Testis (tissue), 3 donors: Measurements from ENCODE around the gene LRRC47. TPM values are rescaled to one million over a fixed set of nuclear protein-coding genes. Genes with fewer than 3 reads are reported as not detected.

Experiments
- DNase-seq: peaks from one replicate; pipeline ENCODE4 v3.0.0-alpha.2; 2019
- H3K27ac ChIP-seq, 2 donors: fragments of 200-600 bp; sonication (generic); one replicate each; pipeline ENCODE4 v1.5.1; 2019
- H3K27me3 ChIP-seq: fragments of 200-600 bp; sonication (generic); one replicate; pipeline ENCODE4 v1.5.1; 2019
- H3K36me3 ChIP-seq: fragments of 200-600 bp; sonication (generic); one replicate; pipeline ENCODE4 v1.5.1; 2017; ENCODE audit warnings: low read depth; ENCODE audit errors: missing control alignments
- H3K4me1 ChIP-seq: fragments of 200-600 bp; sonication (generic); one replicate; pipeline ENCODE4 v1.5.1; 2019
- H3K4me3 ChIP-seq, 2 donors: fragments of 200-600 bp; sonication (generic); one replicate each; pipeline ENCODE4 v1.5.1; 2017 to 2019
- H3K9me3 ChIP-seq: fragments of 200-600 bp; sonication (generic); one replicate; pipeline ENCODE4 v1.5.1; 2017
- POLR2A ChIP-seq: fragments of 450-650 bp; IDR thresholded peaks from one replicate; pipeline ENCODE4 v1.6.1; 2017; ENCODE audit warnings: antibody characterized with exemption, mild to moderate bottlenecking, moderate library complexity
- WGBS, 2 donors: methylation state at CpG; one replicate each; pipeline ENCODE4 v1.1.5; 2018; 5-methylcytosine and 5-hydroxymethylcytosine counted together
- intact Hi-C: fragments of 100-400 bp; cut with DNase I; formaldehyde crosslinking; loops from one replicate; pipeline ENCODE4 v1.15.1; 2023; ENCODE audit warnings: low total_unique reads
- polyA plus RNA-seq: library from polyadenylated mRNA; stranded (reverse); fragments of 350-450 nt; fragmentation: Illumina TruSeq; extraction: RNeasy Lipid Tissue Mini Kit (QIAGEN cat#74804); gene quantifications from one replicate; pipeline ENCODE4 v1.2.3, GENCODE V29; 2014; ENCODE audit warnings: low read depth, low replicate concordance; ENCODE audit not compliant: insufficient read depth
- total RNA-seq, 2 donors: library from RNA; depleted of rRNA; stranded (reverse); fragments of >200 nt; gene quantifications; one replicate each; pipeline ENCODE4 v1.2.3, GENCODE V29; 2016
- TF ChIP-seq, protein P1 (sequence below), 3 experiments: fragments of 450-650 bp in 2 of 3; fragments of 200-600 bp in 1 of 3; sonication (generic) in 1 of 3; IDR thresholded peaks; one replicate each; pipeline ENCODE4 v1.5.1; 2016 to 2019; ENCODE audit warnings: antibody characterized with exemption in 3 of 3, mild to moderate bottlenecking in 2 of 3, moderate library complexity in 1 of 3

Gene LRRC47
- total and polyA plus RNA-seq, 3 donors from 2014 or later: 27.6 to 46.6 (median 45.9) TPM

DNA sequence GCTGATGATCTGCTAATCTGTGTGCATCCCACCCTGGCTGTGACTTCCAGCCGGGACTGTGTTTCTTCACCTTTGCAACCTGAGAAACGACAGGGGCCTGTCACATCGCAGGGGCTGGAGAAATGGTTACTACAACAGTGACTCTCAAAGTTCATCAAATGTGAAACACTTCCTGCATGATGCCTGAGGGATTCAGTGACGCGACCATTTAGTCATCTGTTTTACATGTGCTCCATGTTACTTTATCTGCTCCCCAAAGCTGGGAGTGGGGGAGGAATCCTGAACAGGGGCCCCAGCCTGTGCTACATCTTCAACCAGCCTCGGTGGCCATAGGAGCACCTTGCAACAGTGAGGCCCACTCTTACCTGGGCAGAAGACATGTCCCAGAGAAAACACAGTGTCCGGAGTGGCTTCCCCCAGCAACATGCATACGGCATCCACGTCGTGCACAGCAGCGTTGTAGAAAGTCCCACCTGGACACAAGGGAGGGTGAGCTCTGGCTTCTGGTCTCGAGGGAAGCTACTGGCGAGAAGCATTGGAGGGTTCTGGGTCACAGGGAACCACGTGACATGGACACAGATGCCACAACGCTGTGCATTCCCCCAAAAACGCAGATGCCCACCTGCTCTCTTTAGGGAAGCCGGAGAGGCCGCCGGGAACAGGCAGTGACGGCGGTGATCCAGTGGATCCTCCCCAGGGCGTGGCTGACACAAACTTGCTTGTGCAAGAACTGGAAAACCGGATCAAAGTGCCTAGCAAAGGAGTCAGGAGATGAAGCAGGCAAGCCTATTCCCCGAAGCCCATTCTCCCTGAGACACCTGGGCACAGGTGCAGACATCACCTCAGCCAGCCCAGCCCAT is 53.6 kb downstream of the LRRC47 start:
- Histone ChIP-seq H3K9me3 (no peaks in the 10 kb centered on the region), H3K36me3 (no peaks in the 10 kb centered on the region), H3K4me3 (no peak overlapping the region), H3K27me3 (no peaks in the 10 kb centered on the region), H3K4me1 (peaks cover 21% of the 10 kb centered on the region), H3K27ac (no peak overlapping the region)
- WGBS, 2 donors: 85 to 93% methylated on average over 10 to 24 of the region's 24 CpGs
- TF ChIP-seq, protein P1, sequence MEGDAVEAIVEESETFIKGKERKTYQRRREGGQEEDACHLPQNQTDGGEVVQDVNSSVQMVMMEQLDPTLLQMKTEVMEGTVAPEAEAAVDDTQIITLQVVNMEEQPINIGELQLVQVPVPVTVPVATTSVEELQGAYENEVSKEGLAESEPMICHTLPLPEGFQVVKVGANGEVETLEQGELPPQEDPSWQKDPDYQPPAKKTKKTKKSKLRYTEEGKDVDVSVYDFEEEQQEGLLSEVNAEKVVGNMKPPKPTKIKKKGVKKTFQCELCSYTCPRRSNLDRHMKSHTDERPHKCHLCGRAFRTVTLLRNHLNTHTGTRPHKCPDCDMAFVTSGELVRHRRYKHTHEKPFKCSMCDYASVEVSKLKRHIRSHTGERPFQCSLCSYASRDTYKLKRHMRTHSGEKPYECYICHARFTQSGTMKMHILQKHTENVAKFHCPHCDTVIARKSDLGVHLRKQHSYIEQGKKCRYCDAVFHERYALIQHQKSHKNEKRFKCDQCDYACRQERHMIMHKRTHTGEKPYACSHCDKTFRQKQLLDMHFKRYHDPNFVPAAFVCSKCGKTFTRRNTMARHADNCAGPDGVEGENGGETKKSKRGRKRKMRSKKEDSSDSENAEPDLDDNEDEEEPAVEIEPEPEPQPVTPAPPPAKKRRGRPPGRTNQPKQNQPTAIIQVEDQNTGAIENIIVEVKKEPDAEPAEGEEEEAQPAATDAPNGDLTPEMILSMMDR (IDR thresholded peaks at IDR 0.05): no peak
- no peak for TF ChIP-seq POLR2A
- intact Hi-C loops: no loop called here
- DNase-seq: no peak

DNA sequence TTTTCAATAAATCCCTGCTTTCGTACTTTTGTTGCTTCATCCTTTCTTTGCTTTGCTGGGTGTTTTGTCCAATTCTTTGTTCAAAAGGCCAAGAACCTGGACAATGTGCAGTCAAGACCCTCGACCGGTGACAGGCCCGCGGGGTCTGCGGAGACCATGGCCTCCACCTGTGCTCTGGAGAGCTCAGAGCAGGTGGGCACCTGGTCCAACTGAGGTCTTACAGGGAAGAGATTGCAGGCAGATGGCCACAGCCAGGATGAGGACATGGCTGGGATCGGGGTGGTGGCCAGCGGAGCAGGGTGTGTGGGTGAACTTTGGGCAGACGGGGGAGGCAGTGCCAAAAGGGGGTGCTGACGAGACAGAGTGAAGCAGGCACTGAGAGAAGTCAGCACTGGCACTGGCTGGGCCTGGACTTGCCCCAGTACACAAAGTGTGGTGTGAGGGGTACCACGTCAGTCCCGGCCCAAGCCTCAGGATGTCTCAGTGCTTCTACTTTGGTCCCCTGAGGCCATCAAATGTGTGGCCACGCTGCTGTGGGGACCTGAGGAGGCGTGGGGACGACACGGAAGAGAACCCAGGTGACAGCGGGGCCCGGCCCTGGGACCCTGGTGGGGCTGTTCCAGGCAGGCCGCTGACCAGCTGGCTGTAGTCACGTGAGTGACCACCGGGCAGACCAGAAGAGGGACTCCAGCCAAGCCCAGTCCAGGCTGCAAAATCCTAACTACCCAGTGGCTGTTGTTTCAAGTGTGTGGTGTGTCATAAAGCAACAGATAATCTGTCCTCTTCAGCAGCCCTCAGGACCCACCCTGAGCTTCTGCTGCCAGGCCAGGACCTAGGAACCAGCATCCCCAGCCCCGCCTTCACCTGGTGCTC is 54.5 kb downstream of the LRRC47 start:
- Histone ChIP-seq H3K27ac (peak overlapping the region; percentile 26 to 32), H3K4me3 (no peak overlapping the region), H3K36me3 (no peaks in the 10 kb centered on the region), H3K9me3 (no peaks in the 10 kb centered on the region), H3K27me3 (no peaks in the 10 kb centered on the region), H3K4me1 (peaks cover 19% of the 10 kb centered on the region)
- DNase-seq: no peak
- TF ChIP-seq, protein P1 (IDR thresholded peaks at IDR 0.05): no peak
- TF ChIP-seq POLR2A: no peak
- WGBS, 2 donors: 80 to 86% methylated on average over 16 to 22 of the region's 22 CpGs
- intact Hi-C loops: no loop called here

DNA sequence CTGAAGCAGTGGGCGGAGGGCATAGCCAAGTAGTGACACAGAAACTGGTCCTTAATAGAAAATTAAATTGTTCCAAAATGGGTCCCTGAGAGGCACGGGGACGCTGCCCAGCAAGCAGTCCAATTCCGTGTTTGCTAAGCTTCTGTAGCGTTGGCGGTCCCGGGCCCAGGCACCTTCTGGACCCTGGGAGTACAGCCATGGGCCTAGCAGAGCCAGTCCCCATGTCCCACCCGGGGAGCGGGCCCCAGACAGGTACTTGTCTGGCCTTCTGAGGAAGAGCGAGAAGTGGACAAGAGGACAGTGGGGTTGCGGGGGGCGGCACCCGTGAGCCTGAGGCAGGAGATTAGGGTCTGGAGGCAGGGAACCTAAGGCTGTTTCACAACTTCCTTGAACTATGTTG is 55.5 kb downstream of the LRRC47 start:
- Histone ChIP-seq H3K27ac (peak overlapping the region in 1 of 2 donors; percentile 53), H3K36me3 (no peaks in the 10 kb centered on the region), H3K4me1 (peaks cover 17% of the 10 kb centered on the region), H3K4me3 (no peak overlapping the region), H3K9me3 (no peaks in the 10 kb centered on the region), H3K27me3 (no peaks in the 10 kb centered on the region)
- 67 to 89% methylated on average over 13 of the region's 13 CpGs for WGBS, 2 donors
- DNase-seq: no peak
- intact Hi-C loops: no loop called here
- TF ChIP-seq, protein P1 (IDR thresholded peaks at IDR 0.05): no peak
- no peak for TF ChIP-seq POLR2A

DNA sequence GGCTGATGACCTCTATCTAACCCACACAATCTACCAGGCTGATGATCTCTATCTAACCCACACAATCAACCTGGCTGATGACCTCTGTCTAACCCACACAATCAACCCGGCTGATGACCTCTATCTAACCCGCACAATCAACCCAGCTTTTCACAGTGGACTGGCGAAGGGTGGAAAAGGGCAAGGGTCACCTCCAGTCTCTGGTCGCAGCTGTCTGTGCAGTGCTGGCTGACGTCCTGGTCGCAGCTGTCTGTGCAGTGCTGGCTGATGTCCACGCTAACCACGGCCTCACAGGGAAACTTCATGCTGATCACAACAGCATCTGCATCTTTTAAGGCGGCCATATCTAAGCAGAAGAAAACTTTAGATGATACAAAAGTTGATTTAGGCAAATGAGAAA is 56.3 kb downstream of the LRRC47 start:
- no peaks in the 10 kb centered on the region for H3K9me3 ChIP-seq
- WGBS, 2 donors: 73 to 93% methylated on average over 7 to 9 of the region's 9 CpGs
- no peaks in the 10 kb centered on the region for H3K36me3 ChIP-seq
- no peak for DNase-seq
- no peak overlapping the region for H3K27ac ChIP-seq
- H3K27me3 ChIP-seq: no peaks in the 10 kb centered on the region
- TF ChIP-seq, protein P1 (IDR thresholded peaks at IDR 0.05): no peak
- no peak for TF ChIP-seq POLR2A
- H3K4me3 ChIP-seq: no peak overlapping the region
- intact Hi-C loops: no loop called here
- peaks cover 11% of the 10 kb centered on the region for H3K4me1 ChIP-seq
